Stimulated activated naive B cell treated with anti-CD40 and anti-IgM and Interleukin-4, amounts not matched to agents 10 μg/mL and 1 μg/mL and 100 μg/mL, for 72 hours (primary cell): ENCODE data around the gene CDH15.
A peak's percentile ranks its signal among the peaks of the same experiment; 100 is the strongest.

Source experiments
- ATAC-seq, 2 donors: fragments of 150-1000 bp; cut with Tn5 transposase; replicated peaks; 2 replicates each; pipeline ENCODE4 v1.10.0; 2021; ENCODE audit warnings: moderate library complexity in 1 of 2
- DNase-seq: peaks from one replicate; pipeline ENCODE4 v3.0.0; 2021
- H3K27ac Mint-ChIP-seq: one replicate; pipeline ENCODE4 v1.8.0; 2022; ENCODE audit warnings: mild to moderate bottlenecking, mixed read lengths
- H3K27me3 Mint-ChIP-seq, 2 donors: one replicate each; pipeline ENCODE4 v1.8.0; 2022; ENCODE audit warnings: mixed read lengths in 2 of 2
- H3K36me3 Mint-ChIP-seq, 2 donors: one replicate each; pipeline ENCODE4 v1.8.0; 2022; ENCODE audit warnings: mixed read lengths in 2 of 2, mild to moderate bottlenecking in 1 of 2
- H3K4me1 Mint-ChIP-seq, 2 donors: one replicate each; pipeline ENCODE4 v1.8.0; 2022; ENCODE audit warnings: mixed read lengths in 2 of 2, mild to moderate bottlenecking in 1 of 2
- H3K4me3 Mint-ChIP-seq, 2 donors: one replicate each; pipeline ENCODE4 v1.8.0; 2022; ENCODE audit warnings: mild to moderate bottlenecking in 2 of 2, mixed read lengths in 2 of 2, moderate library complexity in 1 of 2
- H3K9me3 Mint-ChIP-seq, 2 donors: one replicate each; pipeline ENCODE4 v1.8.0; 2022; ENCODE audit warnings: mixed read lengths in 2 of 2, mild to moderate bottlenecking in 1 of 2

CDH15 gene

DNA sequence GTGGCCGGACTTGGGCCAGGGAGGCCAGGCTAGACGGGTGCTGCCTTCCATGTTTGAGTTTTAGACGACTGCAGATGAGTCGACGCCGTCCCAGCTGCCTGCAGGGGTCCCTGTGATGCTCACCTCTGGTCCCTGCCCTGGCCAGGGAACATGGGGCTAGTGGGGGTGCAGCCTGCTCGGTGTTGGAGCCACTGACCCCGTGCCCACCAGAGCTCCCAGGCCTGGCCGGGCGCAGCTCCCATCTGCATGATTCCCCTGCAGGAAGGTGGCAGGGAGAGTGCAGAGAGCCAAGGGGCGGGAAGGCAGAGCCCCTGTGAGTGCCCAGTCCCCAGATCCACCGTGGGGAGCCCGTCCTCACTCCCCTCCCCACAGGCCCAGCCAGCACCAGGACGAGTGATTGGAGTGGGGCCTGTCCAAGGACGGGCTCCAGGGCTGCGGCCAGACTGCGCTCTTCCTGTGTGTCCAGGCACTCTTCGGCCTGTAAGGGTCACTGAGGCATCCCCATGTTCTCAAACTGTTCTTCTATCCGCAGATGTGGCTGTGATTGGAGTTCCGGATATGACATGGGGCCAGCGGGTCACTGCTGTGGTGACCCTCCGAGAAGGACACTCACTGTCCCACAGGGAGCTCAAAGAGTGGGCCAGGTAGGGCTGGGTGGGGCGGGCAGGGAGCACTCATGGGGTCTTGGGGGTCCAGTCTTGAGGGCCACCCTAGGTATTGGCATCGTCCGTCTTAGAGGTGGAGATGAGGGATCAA, 26.0 kb upstream of the CDH15 start:
- DNase-seq (no peak), ATAC-seq (no peak)
- Mint-ChIP-seq H3K9me3 (peaks cover 9 to 10% of the 10 kb centered on the region in 2 donors), H3K4me1 (peaks cover 0 to 5% of the 10 kb centered on the region in 2 donors), H3K27me3 (no peaks in the 10 kb centered on the region), H3K27ac (no peak overlapping the region), H3K4me3 (no peak overlapping the region), H3K36me3 (peaks cover 62 to 67% of the 10 kb centered on the region in 2 donors)

DNA sequence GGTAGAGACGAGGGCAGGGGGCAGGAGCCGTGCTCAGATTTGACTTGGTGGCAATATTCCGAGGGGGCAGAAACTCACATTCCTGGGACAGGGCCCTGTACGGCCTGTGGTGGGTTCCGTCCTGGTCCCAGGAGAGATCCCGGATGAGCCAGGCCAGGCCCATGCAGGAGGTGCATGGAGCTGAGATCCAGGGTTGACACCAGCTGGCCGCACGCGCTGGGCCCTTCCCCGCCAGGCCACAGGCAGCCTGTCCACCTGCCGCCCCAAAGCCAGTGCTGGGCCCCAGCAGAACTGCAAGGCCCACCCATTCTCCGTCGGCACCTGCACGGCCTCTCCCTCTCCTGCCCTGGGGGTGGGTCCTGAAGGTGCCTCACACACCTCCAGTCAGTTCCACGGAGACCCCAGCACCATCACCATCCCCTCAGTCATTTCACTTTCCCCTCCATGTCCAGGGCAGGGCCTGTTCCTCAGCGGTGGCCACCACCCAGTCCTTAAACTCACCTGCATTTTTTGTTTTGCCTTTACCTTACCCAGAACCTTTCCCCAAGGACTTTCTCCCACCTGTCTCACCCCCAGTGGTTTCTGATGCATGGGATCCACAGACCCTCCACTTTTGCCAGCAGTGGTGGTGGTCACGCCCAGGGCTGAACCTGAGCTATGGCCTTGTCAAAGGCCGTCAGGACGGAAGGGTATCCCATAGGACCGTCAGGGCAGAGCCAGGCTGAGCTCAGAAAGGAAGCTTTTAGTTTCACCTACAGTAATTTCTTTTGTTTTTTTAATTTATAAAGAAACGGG, 25.1 kb upstream of the CDH15 start:
- H3K4me1 Mint-ChIP-seq: peaks cover 0 to 5% of the 10 kb centered on the region in 2 donors
- no peak for DNase-seq
- no peak overlapping the region for H3K4me3 Mint-ChIP-seq
- H3K9me3 Mint-ChIP-seq: peaks cover 9 to 10% of the 10 kb centered on the region in 2 donors
- no peak for ATAC-seq
- peaks cover 64 to 69% of the 10 kb centered on the region in 2 donors for H3K36me3 Mint-ChIP-seq
- no peaks in the 10 kb centered on the region for H3K27me3 Mint-ChIP-seq
- no peak overlapping the region for H3K27ac Mint-ChIP-seq

DNA sequence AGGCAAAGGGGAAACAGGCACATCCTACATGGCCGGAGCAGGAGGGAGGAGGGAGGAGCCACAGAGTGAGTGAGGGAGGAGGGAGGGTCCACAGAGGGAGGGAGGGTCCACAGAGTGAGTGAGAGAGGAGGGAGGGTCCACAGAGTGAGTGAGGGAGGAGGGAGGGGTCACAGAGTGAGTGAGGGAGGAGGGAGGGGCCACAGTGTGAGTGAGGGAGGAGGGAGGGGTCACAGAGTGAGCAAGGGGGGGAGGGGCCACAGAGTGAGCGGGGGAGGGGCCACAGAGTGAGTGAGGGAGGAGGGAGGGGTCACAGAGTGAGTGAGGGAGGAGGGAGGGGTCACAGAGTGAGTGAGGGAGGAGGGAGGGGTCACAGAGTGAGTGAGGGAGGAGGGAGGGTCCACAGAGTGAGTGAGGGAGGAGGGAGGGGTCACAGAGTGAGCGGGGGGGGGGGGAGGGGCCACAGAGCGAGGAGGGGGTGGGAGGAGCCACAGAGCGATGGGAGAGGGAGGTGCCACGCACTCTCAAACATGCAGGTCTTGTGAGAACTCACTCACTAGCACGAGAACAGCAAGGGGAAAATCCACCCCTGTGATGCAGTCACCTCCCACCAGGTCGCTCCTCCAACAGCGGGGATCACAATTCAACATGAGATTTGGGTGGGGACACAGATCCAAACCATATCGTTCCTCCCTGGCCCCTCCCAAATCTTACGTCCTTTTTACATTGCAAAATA, 24.3 kb upstream of the CDH15 start:
- H3K36me3 Mint-ChIP-seq: peaks cover 62 to 71% of the 10 kb centered on the region in 2 donors
- H3K27me3 Mint-ChIP-seq: no peaks in the 10 kb centered on the region

DNA sequence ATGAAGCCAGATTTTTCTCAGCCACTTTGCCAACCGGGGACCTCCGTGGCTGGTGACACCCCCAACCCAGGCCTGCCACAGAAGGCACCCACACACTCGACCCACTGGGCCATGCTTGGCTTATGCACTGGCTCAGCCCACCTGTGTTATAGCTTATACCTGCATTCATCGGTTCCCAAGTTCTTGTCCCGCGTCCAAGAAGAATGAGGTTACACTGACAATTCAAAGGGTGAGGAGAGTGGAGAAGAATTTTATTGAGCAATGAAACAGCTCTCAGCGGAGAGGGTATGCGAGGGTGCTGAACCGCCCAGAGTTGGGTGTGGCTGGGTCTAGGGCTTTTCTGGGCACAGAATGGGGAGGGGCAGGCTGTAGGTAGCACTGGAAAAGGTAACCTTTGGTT, 22.2 kb upstream of the CDH15 start:
- H3K9me3 Mint-ChIP-seq: peaks cover 10 to 11% of the 10 kb centered on the region in 2 donors
- H3K27me3 Mint-ChIP-seq: no peaks in the 10 kb centered on the region
- H3K36me3 Mint-ChIP-seq: peaks cover 56 to 70% of the 10 kb centered on the region in 2 donors
- no peak for DNase-seq
- no peak overlapping the region for H3K4me3 Mint-ChIP-seq
- no peak for ATAC-seq
- H3K27ac Mint-ChIP-seq: no peak overlapping the region
- H3K4me1 Mint-ChIP-seq: peaks cover 0 to 6% of the 10 kb centered on the region in 2 donors

More for the DNA sequence above, 24.3 kb upstream of the CDH15 start:
- Mint-ChIP-seq H3K4me1 (peaks cover 0 to 5% of the 10 kb centered on the region in 2 donors), H3K9me3 (peaks cover 9 to 10% of the 10 kb centered on the region in 2 donors), H3K27ac (no peak overlapping the region), H3K4me3 (no peak overlapping the region)
- ATAC-seq: no peak
- no peak for DNase-seq

DNA sequence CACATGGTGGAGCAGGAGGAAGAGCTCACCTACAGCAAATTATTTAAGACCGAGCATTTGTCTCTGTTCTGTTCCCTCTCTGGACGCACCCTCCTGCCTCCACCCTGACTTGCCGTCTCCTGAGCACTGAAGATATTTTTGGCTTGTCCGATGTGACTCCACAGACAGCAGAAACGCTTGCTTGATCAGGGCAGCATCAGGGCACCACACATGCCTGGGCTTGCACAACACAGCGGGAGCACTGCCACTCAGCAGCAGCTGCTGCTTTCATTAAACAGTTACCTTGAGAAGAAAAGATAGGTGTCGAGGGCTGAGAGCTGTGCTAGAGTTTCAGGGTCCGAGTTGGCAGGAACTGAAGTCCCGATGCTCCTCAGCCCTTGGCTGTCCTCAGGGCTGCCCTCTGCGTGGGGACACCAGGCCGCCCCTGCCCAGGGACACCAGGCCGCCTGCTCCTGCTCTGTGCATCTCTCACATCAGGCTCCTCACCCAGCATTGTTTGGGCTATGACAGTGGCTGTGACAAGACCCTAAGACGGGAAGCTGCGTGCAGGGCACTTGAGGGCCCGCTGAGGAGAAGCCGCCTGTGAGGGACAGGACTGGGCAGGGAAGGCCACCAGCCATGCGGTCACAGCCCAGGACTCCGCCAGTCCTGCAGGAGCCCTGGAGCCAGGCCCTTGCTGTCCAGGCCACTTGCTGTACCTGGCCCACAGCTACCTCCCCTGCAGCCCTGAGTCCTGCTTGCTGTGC, 21.3 kb upstream of the CDH15 start:
- Mint-ChIP-seq H3K27me3 (no peaks in the 10 kb centered on the region), H3K4me1 (peaks cover 2 to 12% of the 10 kb centered on the region in 2 donors), H3K27ac (peak overlapping the region; percentile 65), H3K36me3 (peaks cover 56 to 70% of the 10 kb centered on the region in 2 donors), H3K9me3 (peaks cover 10 to 11% of the 10 kb centered on the region in 2 donors), H3K4me3 (no peak overlapping the region)
- DNase-seq (no peak), ATAC-seq (no peak)

DNA sequence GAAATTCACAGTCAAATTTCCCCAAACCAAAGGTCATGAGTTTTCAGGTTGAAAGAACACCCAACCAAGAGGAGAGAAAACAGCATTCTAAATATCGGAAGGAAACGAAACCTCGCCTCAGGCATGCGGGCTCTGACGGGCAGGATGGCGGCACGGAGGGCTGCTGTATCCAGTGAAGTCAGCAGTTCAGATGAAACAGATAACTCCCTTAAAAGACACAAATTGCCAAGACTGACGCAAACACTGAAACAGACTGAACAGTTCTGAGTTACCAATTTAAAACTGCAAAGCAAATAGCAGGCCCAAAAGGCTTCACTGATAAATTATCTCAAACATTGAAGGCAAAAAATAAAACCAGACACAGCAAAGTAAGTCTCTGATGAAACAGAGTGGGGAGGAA, 20.6 kb upstream of the CDH15 start:
- peak overlapping the region; percentile 47 for H3K27ac Mint-ChIP-seq
- H3K36me3 Mint-ChIP-seq: peaks cover 51 to 66% of the 10 kb centered on the region in 2 donors

DNA sequence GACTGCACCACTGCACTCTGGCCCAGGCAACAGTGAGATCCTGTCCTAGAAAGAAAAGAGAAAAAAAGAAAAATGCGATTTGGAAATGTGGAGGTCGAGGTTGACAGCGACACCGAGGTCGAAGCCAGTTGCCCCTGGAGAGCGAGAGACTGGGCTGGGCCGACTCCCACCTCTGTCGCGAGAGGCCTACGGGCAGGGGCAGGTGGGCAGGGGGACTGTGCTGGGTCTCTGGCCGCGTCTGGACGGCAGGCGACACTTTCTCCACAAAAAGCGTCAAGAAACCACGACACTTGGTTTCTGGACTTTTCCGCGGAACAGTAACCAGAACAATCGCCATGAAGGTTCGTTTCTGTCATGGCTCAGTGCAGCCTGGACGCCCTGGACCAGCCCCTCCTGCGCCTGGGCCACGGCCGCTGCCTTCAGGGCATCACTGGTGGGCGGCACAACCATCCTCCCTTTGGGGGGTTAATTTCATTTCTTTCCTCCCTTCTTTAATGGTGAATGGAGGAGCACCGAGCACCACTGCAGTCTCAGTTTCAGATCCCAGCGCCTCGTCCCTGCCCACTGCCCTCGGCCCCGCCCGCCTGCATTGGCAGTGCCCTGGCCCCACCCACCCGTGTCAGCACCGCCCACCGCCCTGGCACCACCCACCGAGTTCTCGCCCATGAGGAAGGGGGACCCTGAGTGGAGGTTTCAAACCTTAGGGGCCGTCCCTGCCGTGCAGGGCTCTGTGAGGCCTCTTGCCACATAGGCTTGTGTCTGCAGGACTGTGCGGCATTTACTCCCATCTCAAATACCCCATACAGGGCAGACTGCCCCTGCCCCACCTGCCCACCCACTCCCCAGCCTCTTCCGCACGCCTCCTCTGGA, 18.5 kb upstream of the CDH15 start:
- Mint-ChIP-seq H3K4me3 (no peak overlapping the region), H3K36me3 (peaks cover 41 to 49% of the 10 kb centered on the region in 2 donors), H3K27ac (no peak overlapping the region), H3K27me3 (no peaks in the 10 kb centered on the region), H3K4me1 (peaks cover 5 to 15% of the 10 kb centered on the region in 2 donors), H3K9me3 (peaks cover 10 to 11% of the 10 kb centered on the region in 2 donors)
- ATAC-seq: peak; percentile 56 to 61
- DNase-seq: no peak

More for the DNA sequence above, 20.6 kb upstream of the CDH15 start:
- ATAC-seq (no peak), DNase-seq (no peak)
- Mint-ChIP-seq H3K9me3 (peaks cover 10 to 11% of the 10 kb centered on the region in 2 donors), H3K4me3 (no peak overlapping the region), H3K27me3 (no peaks in the 10 kb centered on the region), H3K4me1 (peaks cover 5 to 15% of the 10 kb centered on the region in 2 donors)

DNA sequence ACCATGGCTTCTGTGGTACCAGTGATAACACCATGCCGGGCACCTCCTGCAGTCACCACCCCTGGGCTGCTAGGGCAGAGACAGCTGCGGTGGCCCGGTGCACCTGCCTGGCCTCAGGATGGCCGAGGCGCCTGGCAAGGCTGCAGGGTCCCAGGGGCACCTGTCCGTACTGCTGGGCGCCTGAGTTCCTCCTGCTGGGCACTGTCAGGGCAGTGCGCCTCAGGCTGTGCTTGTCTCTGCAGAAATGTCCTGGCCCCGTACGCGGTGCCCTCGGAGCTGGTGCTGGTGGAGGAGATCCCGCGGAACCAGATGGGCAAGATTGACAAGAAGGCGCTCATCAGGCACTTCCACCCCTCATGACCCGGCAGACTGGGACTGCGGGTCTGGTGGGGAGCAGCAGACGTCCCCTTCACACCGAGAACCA, 17.7 kb upstream of the CDH15 start:
- Mint-ChIP-seq H3K4me3 (no peak overlapping the region), H3K27me3 (no peaks in the 10 kb centered on the region), H3K9me3 (peaks cover 7 to 9% of the 10 kb centered on the region in 2 donors), H3K27ac (no peak overlapping the region), H3K36me3 (peaks cover 33 to 41% of the 10 kb centered on the region in 2 donors), H3K4me1 (peaks cover 5 to 15% of the 10 kb centered on the region in 2 donors)
- DNase-seq (no peak), ATAC-seq (peak in 1 of 2 donors; percentile 8)

DNA sequence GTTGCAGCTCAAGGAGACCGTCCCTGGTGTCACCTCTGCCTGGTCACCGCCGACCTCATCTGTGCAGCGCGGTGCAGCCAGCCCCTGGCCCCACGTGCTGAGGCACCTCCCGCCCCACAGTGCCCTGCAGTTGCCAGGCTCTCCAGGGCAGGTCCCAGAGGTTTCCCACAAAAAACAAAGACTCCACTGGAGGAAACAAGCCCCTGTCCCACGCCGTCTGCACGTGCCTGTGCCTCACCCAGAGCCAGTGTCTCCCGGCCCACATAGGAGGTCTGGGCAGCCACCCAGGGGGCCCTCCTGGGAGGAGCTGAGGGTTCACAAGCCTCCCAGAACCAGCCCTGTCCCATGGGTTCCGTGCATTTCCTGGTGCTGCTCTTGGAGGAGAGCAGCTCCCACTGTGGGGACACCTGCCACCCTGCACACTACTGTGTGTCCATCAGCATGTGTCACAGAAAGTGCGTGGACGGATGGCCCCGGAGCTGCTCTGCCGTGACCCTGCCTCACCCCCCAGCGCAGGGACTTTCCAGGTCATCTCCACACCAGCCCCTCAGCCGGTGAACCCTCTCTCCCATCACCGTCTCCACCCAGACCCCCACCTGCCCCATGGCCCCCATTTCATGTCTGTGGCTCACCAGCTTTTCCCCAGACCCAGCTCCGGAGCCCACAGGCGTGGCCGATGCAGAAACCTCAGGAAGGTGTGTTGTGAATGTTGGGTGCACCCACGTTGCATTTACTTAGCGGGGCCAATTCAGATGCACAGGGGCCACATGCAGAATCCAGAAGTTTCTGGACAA, 17.0 kb upstream of the CDH15 start:
- no peak for ATAC-seq

DNA sequence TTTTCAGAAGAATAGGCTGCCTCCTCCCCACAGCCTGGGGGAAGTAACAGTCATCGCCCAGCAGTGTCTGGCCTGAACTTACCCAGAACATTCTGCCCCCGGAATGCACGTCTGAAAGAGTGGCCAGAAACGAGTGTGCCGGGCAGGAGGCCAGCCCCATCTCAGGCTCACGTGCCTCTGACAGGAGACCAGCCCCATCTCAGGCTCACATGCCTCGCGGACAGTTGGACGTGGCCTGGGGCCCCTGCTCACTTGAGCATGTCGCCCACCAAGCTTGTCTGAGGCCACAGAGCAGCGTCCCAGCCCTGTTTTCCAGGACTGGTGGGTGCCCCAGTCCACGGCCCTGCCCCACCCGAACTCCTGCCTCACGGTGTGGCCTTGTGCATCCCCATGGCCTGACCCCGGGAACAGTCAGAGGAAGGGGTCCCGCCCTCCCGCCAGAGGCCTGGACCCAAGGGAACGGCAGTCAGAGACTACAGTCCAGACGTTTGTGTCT, 16.3 kb upstream of the CDH15 start:
- Mint-ChIP-seq H3K36me3 (peaks cover 19 to 27% of the 10 kb centered on the region in 2 donors), H3K27ac (no peak overlapping the region), H3K4me3 (no peak overlapping the region), H3K9me3 (peaks cover 0 to 2% of the 10 kb centered on the region in 2 donors), H3K4me1 (peaks cover 5 to 15% of the 10 kb centered on the region in 2 donors), H3K27me3 (no peaks in the 10 kb centered on the region)
- no peak for DNase-seq
- ATAC-seq: no peak

More for the DNA sequence above, 17.0 kb upstream of the CDH15 start:
- Mint-ChIP-seq H3K27me3 (no peaks in the 10 kb centered on the region), H3K4me3 (no peak overlapping the region), H3K4me1 (peaks cover 5 to 15% of the 10 kb centered on the region in 2 donors), H3K9me3 (peaks cover 0 to 2% of the 10 kb centered on the region in 2 donors), H3K27ac (peak overlapping the region; percentile 60), H3K36me3 (peaks cover 26 to 34% of the 10 kb centered on the region in 2 donors)
- DNase-seq: no peak

DNA sequence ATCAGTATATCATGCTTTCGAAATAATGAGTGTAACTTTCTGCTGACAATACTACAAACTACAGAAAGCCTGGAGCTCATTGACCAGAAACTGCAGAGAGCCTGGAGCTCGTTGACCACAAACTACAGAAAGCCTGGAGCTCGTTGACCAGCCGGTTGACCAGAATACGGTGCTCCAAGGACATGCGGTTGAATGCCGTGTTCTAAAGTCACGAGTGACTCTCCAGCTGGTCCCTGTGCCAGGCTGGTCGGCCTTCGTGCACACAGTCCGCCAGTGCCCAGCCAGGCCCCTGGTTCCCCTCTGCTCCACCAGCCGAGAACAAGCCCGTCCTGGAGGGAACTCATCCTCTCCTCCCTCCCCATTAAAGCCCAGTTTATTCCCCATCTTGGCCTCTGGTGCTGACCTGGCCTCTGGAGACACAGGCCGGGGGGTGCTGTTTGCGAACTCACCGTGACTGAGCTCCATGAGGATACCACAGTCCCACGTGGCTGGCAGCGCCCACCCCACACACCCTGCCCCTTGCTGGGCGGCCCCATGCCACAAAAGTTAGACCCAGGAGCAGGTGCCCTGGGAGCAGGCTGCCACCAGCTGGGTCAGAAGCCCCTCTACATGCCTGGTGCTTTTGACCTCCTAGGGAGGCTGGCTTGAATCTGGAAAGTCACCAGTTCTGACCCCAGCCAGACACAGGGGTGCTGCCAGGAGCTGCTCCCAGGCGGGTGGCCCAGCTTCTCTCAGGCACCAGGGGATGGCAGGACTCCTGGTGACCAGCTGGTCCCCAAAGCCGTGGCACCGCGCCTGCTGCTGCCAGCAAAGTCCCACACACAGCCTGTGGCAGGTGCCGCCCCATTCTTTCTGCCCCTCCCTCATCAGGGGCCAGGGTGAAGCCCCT, 15.5 kb upstream of the CDH15 start:
- Mint-ChIP-seq H3K4me3 (peak overlapping the region in 1 of 2 donors; percentile 41), H3K27ac (peak overlapping the region; percentile 51), H3K27me3 (no peaks in the 10 kb centered on the region)

More for the DNA sequence above, 15.5 kb upstream of the CDH15 start:
- ATAC-seq: peak; percentile 14 to 17
- peaks cover 0 to 2% of the 10 kb centered on the region in 2 donors for H3K9me3 Mint-ChIP-seq
- DNase-seq: no peak
- peaks cover 5 to 15% of the 10 kb centered on the region in 2 donors for H3K4me1 Mint-ChIP-seq
- H3K36me3 Mint-ChIP-seq: peaks cover 11 to 18% of the 10 kb centered on the region in 2 donors
